LoVo (cell line): ENCODE measurements around the gene DLEC1.
A peak's percentile ranks its signal among the peaks of the same experiment; 100 is the strongest.

Experiments used
- DNase-seq: peaks from one replicate; pipeline ENCODE4 v3.0.0-alpha.2; 2016; ENCODE audit warnings: low spot score

DLEC1 gene

GRCh38 chr3:38039101-38039898, at the start of gene DLEC1:
Gene DLEC1, plus strand, starts transcription at chr3:38039208. Its CDS starts 18 bp downstream, at chr3:38039226.
- DNase-seq: no peak

- no peak for DNase-seq
These were observed 49.1 kb upstream of the DLEC1 start for GRCh38 chr3:37989821-37990480.

DNA sequence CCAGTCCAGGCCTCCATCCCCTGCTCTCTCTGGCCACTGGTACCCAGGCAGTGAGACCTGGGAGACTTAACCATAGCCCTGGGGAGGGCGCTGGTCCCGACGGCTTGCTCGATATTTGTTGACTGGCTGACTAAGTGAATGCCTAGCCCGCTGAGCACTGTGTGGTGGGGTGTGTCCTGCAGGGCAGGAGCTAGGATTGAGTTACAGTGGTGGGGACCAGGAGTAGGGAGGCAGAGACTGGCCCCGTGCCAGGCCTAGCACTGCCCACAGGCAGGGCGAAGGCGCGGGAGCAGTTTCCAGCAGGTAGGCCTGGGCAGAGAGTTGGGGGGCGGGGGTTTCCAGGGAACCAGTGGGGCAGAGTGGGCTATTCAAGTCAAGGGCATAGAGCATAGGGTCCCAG, 48.5 kb upstream of the DLEC1 start, which contains the start of gene VILL:
Gene VILL, plus strand, starts transcription at position 260 of the 400 bp plus-strand sequence. CDS start 2,887 bp downstream, outside the sequence.
- peak; percentile 88 for DNase-seq

DNA sequence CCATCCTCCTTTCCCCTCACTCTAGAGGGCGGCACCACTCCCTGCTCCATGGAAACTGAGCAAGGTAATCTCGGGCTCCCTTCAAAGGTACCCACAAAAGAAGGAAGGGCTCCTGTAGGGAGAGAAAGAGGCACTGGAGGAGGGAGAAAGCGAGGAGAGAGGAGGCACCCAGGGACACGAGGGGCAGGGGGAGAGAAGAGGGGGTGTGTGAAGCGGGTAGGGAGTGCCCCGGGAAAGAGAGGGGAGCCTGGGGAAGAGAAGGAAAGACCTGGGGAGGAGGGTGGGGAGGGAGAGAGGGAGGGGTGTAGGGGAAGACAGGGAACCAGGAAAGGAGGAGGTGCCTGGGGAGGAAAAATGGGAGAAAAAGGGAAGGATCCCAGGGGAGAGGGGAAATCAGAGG, 47.9 kb upstream of the DLEC1 start:
- no peak for DNase-seq

DNA sequence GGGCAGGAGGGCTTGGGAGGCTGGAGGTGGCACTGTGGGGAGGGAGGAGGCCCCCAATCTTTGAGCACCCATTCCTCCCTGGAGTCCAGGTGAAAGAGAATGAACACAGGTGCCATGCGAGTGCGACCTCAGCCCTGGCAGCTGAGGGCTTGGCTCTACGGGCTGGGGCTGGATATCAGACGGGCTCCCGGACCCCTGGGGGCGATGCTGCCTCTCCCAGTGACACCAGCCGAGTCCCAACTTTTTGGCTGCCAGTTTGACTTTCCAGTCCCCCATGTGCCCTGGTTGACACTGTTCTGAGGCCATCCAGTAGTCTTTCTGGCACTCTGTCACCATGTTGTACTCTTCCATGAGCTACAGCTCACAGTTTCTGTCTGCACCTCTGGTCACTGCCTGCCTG, 47.2 kb upstream of the DLEC1 start:
- no peak for DNase-seq

- peak; percentile 85 for DNase-seq
These were observed 46.5 kb upstream of the DLEC1 start for GRCh38 chr3:37992271-37993066.

- DNase-seq: no peak
These were observed 45.9 kb upstream of the DLEC1 start for GRCh38 chr3:37993067-37993455.

DNA sequence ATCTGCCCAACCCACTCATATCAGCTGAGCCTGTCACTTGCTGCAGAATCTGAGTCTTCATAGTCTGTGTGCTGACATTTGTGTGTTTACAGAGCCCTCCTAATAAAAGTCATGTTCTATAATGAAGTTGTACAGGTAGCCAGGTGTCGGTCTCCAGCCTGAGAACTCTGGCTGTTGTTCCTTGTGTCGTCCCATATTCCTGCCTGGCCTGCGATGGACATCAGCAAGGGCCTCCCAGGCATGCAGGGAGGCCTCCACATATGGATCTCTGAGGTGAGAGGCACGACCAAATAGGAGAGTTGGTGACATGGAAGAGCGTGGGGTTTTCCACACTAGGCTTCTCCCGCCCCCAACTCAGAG, 45.6 kb upstream of the DLEC1 start:
- no peak for DNase-seq

DNA sequence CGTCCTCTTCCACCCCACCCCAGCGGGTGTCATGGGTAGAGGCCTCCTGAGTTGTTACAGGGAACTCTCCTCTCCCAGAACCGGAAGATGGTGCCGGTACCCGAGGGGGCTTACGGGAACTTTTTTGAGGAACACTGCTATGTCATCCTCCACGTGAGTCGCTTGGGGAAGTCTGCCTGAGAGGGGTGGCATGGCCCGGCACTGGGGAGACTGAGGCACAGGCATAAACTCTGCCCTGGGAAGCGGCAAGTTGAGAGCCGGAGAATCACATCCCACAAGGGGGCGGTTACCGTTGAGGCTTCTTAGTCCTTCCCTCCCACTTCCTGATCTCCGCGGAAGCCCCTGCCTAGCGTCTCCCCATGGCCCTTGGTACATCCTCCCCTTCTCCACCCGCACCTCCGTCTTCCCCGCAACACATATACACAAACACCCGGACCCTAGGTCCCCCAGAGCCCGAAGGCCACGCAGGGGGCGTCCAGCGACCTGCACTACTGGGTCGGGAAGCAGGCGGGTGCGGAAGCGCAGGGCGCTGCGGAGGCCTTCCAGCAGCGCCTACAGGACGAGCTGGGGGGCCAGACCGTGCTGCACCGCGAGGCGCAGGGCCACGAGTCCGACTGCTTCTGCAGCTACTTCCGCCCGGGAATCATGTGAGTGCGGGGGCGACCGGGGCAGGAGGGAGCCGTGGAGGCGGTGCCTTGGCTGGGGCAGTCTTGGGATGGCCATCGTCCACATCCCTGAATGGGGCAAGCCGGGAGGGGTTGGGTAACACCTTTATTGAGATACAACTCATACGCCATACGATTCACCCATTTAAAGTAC, 45.0 kb upstream of the DLEC1 start:
- no peak for DNase-seq

DNA sequence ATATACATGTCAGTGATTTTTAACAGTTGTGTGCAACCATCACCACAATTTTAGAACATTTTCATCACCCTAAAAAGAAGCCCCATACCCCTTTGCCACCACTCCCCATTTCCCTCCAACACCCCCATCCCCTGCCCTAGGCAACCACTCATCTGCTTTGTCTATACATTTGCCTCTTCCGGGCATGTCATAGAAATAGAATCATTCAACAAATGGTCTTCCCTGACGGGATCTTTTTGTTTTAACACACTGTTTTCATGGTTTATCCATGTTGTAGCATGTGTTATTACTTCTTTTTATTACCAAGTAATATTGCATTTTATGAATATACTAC, 44.4 kb upstream of the DLEC1 start:
- no peak for DNase-seq

DNA sequence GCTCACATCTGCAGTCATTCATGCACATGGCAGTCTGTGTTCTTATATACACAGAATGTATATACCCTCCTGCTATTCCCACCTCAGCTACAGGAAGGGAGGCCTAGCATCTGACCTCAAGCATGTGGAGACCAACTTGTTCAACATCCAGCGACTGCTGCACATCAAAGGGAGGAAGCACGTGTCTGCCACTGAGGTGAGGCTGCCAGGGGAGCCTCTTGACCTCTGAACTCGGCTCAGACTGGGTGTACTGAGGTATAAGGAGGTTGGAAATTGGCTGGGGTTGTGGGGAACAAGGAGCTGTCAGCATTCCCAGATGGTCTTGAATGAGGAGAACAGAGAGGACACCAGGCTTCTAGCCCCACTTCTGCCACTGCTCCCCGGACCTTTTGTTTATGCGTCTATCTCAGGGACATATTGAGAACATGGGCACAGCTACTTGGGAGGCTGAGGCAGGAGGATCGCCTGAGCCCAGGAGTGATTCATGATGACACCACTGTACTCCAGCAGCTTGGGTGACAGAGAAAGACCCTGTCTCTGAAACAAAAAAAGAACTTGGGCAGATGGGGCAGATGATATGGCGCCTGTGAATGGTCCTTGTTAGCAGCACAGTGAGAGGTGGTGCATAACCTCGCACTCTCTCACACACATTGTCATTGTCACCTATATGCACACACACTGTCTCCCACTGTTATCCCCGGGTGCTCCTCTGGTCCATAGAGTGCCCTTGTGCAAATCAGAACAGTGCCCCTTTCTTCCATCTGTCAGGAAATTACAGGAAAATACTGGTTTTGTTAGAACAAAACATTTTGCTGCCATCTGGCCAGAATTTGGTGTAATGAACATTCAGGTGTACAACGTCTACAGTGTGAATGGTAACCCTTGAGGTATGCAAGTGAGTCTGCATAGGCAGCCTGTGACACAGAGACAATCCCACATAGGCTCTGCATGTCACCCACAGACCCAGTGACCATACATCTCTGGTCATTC, 43.1 kb upstream of the DLEC1 start:
- DNase-seq: no peak

- DNase-seq: peak; percentile 77
These were observed 42.2 kb upstream of the DLEC1 start for GRCh38 chr3:37996785-37997301.

- no peak for DNase-seq
These were observed 41.7 kb upstream of the DLEC1 start for GRCh38 chr3:37997342-37997741.

DNA sequence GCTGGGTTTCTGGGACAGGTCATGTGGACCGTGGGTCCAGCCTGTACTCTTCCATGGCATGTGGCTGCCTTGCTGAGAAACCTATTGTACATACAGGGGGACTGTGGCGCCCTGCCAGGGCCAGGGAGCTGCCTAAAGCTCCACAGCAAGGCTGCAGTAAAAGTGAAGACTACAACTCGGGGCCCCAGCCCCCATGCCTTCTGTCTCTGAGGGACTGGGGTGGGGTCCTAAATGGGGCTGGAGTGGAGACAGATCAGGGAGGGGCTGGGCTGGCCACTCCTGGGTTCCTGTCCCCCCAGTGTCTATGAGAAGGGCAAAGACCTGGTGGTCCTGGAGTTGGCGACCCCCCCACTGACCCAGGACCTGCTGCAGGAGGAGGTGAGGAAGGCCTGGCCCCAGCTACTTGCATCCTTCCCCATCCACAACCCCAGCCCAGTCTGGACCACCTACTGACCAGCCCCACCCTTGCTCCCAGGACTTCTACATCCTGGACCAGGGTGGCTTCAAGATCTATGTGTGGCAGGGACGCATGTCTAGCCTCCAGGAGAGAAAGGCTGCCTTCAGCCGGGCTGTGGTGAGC, 41.1 kb upstream of the DLEC1 start:
- no peak for DNase-seq

- DNase-seq: no peak
These were observed 39.2 kb upstream of the DLEC1 start for GRCh38 chr3:37999836-38000235.

DNA sequence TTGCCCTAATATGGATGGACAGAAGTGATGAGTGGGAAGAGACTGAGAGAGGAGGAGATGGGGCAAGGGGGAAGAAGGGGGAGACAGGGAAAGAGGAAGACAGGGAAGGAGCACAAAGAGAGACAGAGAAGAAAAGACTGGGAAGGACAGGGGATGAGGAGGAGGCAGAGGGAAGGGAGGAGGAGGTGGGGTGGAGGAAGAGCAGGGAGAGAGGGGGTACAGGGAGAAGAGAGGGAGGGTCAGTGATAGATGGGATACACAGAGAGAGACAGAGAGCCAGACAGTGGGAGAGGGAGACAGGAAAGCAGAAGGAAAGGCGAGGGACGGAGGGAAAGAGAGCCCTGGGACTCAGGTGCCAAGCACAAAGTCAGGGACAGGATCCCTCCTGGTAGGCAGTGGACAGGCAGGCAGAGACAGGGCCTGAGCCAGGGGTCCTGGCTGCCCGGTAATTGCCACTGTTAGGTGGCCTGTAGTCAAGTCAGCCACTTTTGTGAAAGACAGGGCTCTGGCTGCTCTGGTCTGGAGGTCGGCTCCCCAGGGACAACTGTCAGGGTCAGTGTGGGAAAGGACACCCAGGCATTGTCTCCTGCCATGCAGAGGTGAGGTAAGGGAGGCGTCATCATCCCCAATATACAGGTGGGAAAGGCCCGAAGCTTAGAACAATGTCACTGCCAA, 38.6 kb upstream of the DLEC1 start:
- DNase-seq: no peak

- no peak for DNase-seq
These were observed 38.0 kb upstream of the DLEC1 start for GRCh38 chr3:38000965-38001455.

GRCh38 chr3:38001456-38002081, 37.4 kb upstream of the DLEC1 start:
- DNase-seq: no peak

DNA sequence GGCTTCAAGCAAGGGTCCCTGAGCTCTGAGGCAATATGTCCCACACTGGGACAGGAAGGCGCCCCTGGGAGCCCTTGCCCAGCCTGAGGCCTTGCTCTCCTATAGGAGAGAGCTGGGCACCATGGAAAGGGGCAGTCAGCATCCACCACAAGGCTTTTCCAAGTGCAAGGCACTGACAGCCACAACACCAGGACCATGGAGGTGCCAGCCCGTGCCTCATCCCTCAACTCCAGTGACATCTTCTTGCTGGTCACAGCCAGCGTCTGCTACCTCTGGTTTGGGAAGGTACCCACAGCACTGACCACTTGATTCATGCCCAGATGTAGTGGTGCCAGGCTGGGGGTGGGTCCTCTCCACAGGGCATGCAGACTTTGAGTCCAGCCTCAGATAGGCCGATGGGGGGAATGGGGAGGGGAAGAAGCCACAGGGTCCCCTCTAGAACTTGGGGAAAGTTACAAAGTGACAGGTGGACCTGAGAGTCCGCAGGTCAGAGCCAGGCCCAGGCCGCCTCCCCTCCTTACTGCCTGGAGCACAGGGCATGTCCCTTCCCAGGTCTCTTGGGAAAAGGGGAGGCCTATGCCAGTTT, 36.6 kb upstream of the DLEC1 start:
- DNase-seq: no peak
